H9 (cell line): Measurements from ENCODE around the gene ARHGEF12. TPM values are rescaled to one million over a fixed set of nuclear protein-coding genes. Genes with fewer than 3 reads are reported as not detected.

ENCODE experiments used
- DNase-seq: peaks from one replicate; pipeline ENCODE4 v3.0.0-alpha.2; 2017
- H2AFZ ChIP-seq: one replicate; pipeline ENCODE4 v1.6.1; 2013; ENCODE audit warnings: mild to moderate bottlenecking, low read length, control low read depth, moderate library complexity
- H2AK5ac ChIP-seq: 2 replicates; pipeline ENCODE4 v1.6.1; 2013; ENCODE audit warnings: low read length, control low read depth, mixed read lengths; ENCODE audit not compliant: insufficient read length
- H2BK120ac ChIP-seq: one replicate; pipeline ENCODE4 v1.6.1; 2013; ENCODE audit warnings: low read depth, mild to moderate bottlenecking, low read length, control low read depth, inconsistent platforms; ENCODE audit not compliant: poor library complexity, severe bottlenecking
- H2BK12ac ChIP-seq: 2 replicates; pipeline ENCODE4 v1.6.1; 2013; ENCODE audit warnings: low read length, control low read depth, mixed read lengths, low read depth; ENCODE audit not compliant: insufficient read length
- H2BK15ac ChIP-seq: 2 replicates; pipeline ENCODE4 v1.6.1; 2013; ENCODE audit warnings: low read depth, low read length, control low read depth
- H2BK20ac ChIP-seq: one replicate; pipeline ENCODE4 v1.6.1; 2013; ENCODE audit warnings: low read depth, mild to moderate bottlenecking, low read length, control low read depth, inconsistent platforms; ENCODE audit not compliant: poor library complexity, severe bottlenecking
- H2BK5ac ChIP-seq: 2 replicates; pipeline ENCODE4 v1.6.1; 2013; ENCODE audit warnings: low read length, control low read depth, mixed read lengths; ENCODE audit not compliant: insufficient read length
- H3K14ac ChIP-seq: 2 replicates; pipeline ENCODE4 v1.6.1; 2013; ENCODE audit warnings: low read length, control low read depth; ENCODE audit not compliant: insufficient read depth
- H3K18ac ChIP-seq: 2 replicates; pipeline ENCODE4 v1.6.1; 2013; ENCODE audit warnings: low read depth, mild to moderate bottlenecking, mixed read lengths, low read length, control low read depth; ENCODE audit not compliant: insufficient read length
- H3K23ac ChIP-seq: 2 replicates; pipeline ENCODE4 v1.6.1; 2013; ENCODE audit warnings: low read length, control low read depth, mixed read lengths, low read depth; ENCODE audit not compliant: insufficient read length
- H3K23me2 ChIP-seq: 2 replicates; pipeline ENCODE4 v1.6.1; 2013; ENCODE audit warnings: low read depth, mild to moderate bottlenecking, mixed read lengths, low read length, control low read depth; ENCODE audit not compliant: insufficient read length, poor library complexity, severe bottlenecking
- H3K27ac ChIP-seq: 2 replicates; pipeline ENCODE4 v1.5.1; 2013; ENCODE audit warnings: low read length, control low read depth, mixed read lengths, low read depth; ENCODE audit not compliant: insufficient read length
- H3K27me3 ChIP-seq: 2 replicates; pipeline ENCODE4 v1.6.1; 2013; ENCODE audit warnings: low read length, control low read depth, inconsistent platforms; ENCODE audit not compliant: insufficient read depth
- H3K4ac ChIP-seq: 2 replicates; pipeline ENCODE4 v1.6.1; 2013; ENCODE audit warnings: low read depth, mild to moderate bottlenecking, control low read depth, inconsistent platforms, low read length, moderate library complexity
- H3K4me1 ChIP-seq: 2 replicates; pipeline ENCODE4 v1.6.1; 2013; ENCODE audit warnings: low read length, control low read depth, inconsistent platforms; ENCODE audit not compliant: insufficient read depth
- H3K4me2 ChIP-seq: 2 replicates; pipeline ENCODE4 v1.6.1; 2013; ENCODE audit warnings: low read length, control low read depth, mixed read lengths; ENCODE audit not compliant: insufficient read length, insufficient read depth
- H3K56ac ChIP-seq: 2 replicates; pipeline ENCODE4 v1.6.1; 2013; ENCODE audit warnings: low read depth, mild to moderate bottlenecking, mixed read lengths, low read length, control low read depth; ENCODE audit not compliant: insufficient read length
- H3K79me1 ChIP-seq: 2 replicates; pipeline ENCODE4 v1.6.1; 2013; ENCODE audit warnings: low read depth, mild to moderate bottlenecking, moderate library complexity, low read length, control low read depth, inconsistent platforms; ENCODE audit not compliant: insufficient read depth, poor library complexity, severe bottlenecking
- H3K79me2 ChIP-seq: 2 replicates; pipeline ENCODE4 v1.6.1; 2013; ENCODE audit warnings: low read length, control low read depth, inconsistent platforms; ENCODE audit not compliant: insufficient read depth
- H3K9ac ChIP-seq: 2 replicates; pipeline ENCODE4 v1.6.1; 2013; ENCODE audit warnings: low read length, control low read depth, mixed read lengths; ENCODE audit not compliant: insufficient read length; ENCODE audit errors: extremely low read depth
- H3K9me3 ChIP-seq: one replicate; pipeline ENCODE4 v1.6.1; 2013; ENCODE audit warnings: low read depth, low read length, inconsistent platforms; ENCODE audit not compliant: control insufficient read depth
- H3T11ph ChIP-seq: one replicate; pipeline ENCODE4 v1.6.1; 2013; ENCODE audit warnings: mild to moderate bottlenecking, low read length, control low read depth, inconsistent platforms
- H4K20me1 ChIP-seq: one replicate; pipeline ENCODE4 v1.6.1; 2013; ENCODE audit not compliant: control insufficient read depth, insufficient read length, insufficient read depth
- H4K5ac ChIP-seq: 2 replicates; pipeline ENCODE4 v1.6.1; 2013; ENCODE audit warnings: low read depth, mild to moderate bottlenecking, mixed read lengths, low read length, control low read depth; ENCODE audit not compliant: insufficient read length
- H4K8ac ChIP-seq: replicated peaks from 2 replicates; pipeline ENCODE4 v1.6.1; 2013; ENCODE audit warnings: low read length, control low read depth, mixed read lengths, low read depth; ENCODE audit not compliant: insufficient read length
- H4K91ac ChIP-seq: 2 replicates; pipeline ENCODE4 v1.6.1; 2013; ENCODE audit warnings: low read depth, mild to moderate bottlenecking, moderate library complexity, mixed read lengths, low read length, control low read depth; ENCODE audit not compliant: insufficient read length
- H3K27ac Mint-ChIP-seq, 3 experiments: 2 replicates in 2 of 3; 3 replicates in 1 of 3; pipeline ENCODE4 v1.8.0; 2020 to 2021; ENCODE audit warnings: mixed read lengths in 3 of 3, mild to moderate bottlenecking in 1 of 3, moderate library complexity in 1 of 3
- H3K27me3 Mint-ChIP-seq: 2 replicates; pipeline ENCODE4 v1.8.0; 2021; ENCODE audit warnings: low read depth, mild to moderate bottlenecking, moderate library complexity, mixed read lengths
- H3K36me3 Mint-ChIP-seq, 3 experiments: 2 replicates in 2 of 3; 3 replicates in 1 of 3; pipeline ENCODE4 v1.8.0; 2020 to 2021; ENCODE audit warnings: low read depth in 3 of 3, mixed read lengths in 3 of 3; ENCODE audit not compliant: insufficient read depth in 1 of 3
- H3K4me1 Mint-ChIP-seq, 2 experiments: 2 replicates each; pipeline ENCODE4 v1.8.0; 2020; ENCODE audit warnings: mixed read lengths in 2 of 2
- H3K4me3 Mint-ChIP-seq, 2 experiments: 2 replicates in 1 of 2; 3 replicates in 1 of 2; pipeline ENCODE4 v1.8.0; 2020 to 2021; ENCODE audit warnings: mild to moderate bottlenecking in 2 of 2, mixed read lengths in 2 of 2, moderate library complexity in 1 of 2
- H3K9me3 Mint-ChIP-seq, 2 experiments: 2 replicates in 1 of 2; 3 replicates in 1 of 2; pipeline ENCODE4 v1.8.0; 2020; ENCODE audit warnings: mild to moderate bottlenecking in 2 of 2, mixed read lengths in 2 of 2, moderate library complexity in 1 of 2
- WGBS: extraction: QIAGEN DNeasy Blood & Tissue Kit; methylation state at CpG from one replicate; pipeline ENCODE4 v1.1.7; 2013; ENCODE audit warnings: missing lambda C conversion rate, low lambda C conversion rate, mixed read lengths; ENCODE audit not compliant: insufficient read length; ENCODE audit errors: extremely low coverage; 5-methylcytosine and 5-hydroxymethylcytosine counted together
- total RNA-seq: library from RNA; stranded (reverse); gene quantifications from 2 replicates; pipeline ENCODE4 v1.2.1, GENCODE V29; 2021
- TF ChIP-seq, protein P1 (sequence below): fragments of 200-600 bp; sonication (generic); conservative IDR thresholded peaks from 3 replicates; pipeline ENCODE4 v1.8.0; 2021; ENCODE audit warnings: antibody characterized with exemption, mild to moderate bottlenecking

ARHGEF12 gene
- total RNA-seq, 1 experiment from 2014 or later = 27.0 TPM

DNA sequence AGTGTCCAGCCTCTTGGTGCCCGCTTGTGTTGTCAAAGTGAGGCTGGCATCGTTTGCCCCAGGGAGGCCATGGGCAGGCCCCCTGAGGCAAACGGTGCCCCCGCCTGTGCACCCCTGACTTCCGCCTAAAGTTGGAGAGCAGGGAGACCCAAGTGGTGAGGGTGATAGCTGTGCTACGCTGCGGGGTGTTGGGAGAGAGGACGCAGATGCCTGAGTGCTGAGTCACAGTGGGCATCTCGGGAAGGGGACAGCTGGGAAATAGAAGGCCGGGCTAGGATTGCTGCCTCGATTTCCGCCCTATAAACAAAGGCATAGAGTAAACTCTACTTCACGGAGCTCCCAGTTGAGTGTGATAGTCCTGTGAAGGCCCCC, 181.2 kb downstream of the ARHGEF12 start:
- Histone ChIP-seq H4K5ac (no peak overlapping the region), H3K23me2 (no peaks in the 10 kb centered on the region), H2AK5ac (no peak overlapping the region), H4K20me1 (peaks cover 2% of the 10 kb centered on the region), H2AFZ (no peak overlapping the region), H3K4me2 (no peak overlapping the region), H3K23ac (no peak overlapping the region), H3K4me1 (peaks cover 3% of the 10 kb centered on the region; the same call in 1 of the 2 replicates), H2BK15ac (no peak overlapping the region), H2BK20ac (no peak overlapping the region), H3K18ac (no peak overlapping the region), H3K27me3 (no peaks in the 10 kb centered on the region), H3K9me3 (no peaks in the 10 kb centered on the region), H3T11ph (no peak overlapping the region), H3K27ac (no peak overlapping the region), H2BK5ac (no peak overlapping the region), H3K56ac (no peak overlapping the region), H3K79me2 (no peaks in the 10 kb centered on the region), H3K14ac (no peak overlapping the region), H4K8ac (no peak overlapping the region), H3K9ac (no peak overlapping the region), H4K91ac (no peak overlapping the region), H2BK12ac (no peak overlapping the region), H3K4ac (no peak overlapping the region), H3K79me1 (no peaks in the 10 kb centered on the region), H2BK120ac (no peak overlapping the region)
- H3K27ac Mint-ChIP-seq = peak overlapping the region in 2 of 3 experiments; percentile 36 to 61; a peak in 3 of 7 replicates
- no peaks in the 10 kb centered on the region for H3K36me3 Mint-ChIP-seq
- no peak overlapping the region for H3K4me3 Mint-ChIP-seq
- DNase-seq = no peak
- no CpG with 5 or more reads among the region's 13 CpGs for WGBS
- H3K9me3 Mint-ChIP-seq = no peaks in the 10 kb centered on the region
- peaks cover 46% of the 10 kb centered on the region for H3K27me3 Mint-ChIP-seq
- H3K4me1 Mint-ChIP-seq = peaks cover 26 to 31% of the 10 kb centered on the region in 2 experiments
- TF ChIP-seq, protein P1, sequence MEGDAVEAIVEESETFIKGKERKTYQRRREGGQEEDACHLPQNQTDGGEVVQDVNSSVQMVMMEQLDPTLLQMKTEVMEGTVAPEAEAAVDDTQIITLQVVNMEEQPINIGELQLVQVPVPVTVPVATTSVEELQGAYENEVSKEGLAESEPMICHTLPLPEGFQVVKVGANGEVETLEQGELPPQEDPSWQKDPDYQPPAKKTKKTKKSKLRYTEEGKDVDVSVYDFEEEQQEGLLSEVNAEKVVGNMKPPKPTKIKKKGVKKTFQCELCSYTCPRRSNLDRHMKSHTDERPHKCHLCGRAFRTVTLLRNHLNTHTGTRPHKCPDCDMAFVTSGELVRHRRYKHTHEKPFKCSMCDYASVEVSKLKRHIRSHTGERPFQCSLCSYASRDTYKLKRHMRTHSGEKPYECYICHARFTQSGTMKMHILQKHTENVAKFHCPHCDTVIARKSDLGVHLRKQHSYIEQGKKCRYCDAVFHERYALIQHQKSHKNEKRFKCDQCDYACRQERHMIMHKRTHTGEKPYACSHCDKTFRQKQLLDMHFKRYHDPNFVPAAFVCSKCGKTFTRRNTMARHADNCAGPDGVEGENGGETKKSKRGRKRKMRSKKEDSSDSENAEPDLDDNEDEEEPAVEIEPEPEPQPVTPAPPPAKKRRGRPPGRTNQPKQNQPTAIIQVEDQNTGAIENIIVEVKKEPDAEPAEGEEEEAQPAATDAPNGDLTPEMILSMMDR = no peak
